K562 (cell line): ENCODE results near the gene TGFBR2.
"Not testable (repeated sequence)": the region's sequence is repeated elsewhere in the genome, so short reads cannot be mapped to it uniquely, and the experiment has no call there.

ENCODE experiments used
- ATF3 ChIP-seq, 2 experiments: fragments of 450-650 bp in 1 of 2; sonication (generic) in 1 of 2; formaldehyde crosslinking in 1 of 2; IDR thresholded peaks in 1 of 2; conservative IDR thresholded peaks in 1 of 2; 2 replicates each; pipeline versions ENCODE4 v1.6.1 to v1.8.1; 2016 to 2023; ENCODE audit warnings: mild to moderate bottlenecking in 2 of 2, moderate library complexity in 2 of 2, inconsistent platforms in 1 of 2, missing genetic modification reagents in 1 of 2
- DPF2 ChIP-seq: fragments of 450-650 bp; IDR thresholded peaks from 2 replicates; pipeline ENCODE4 v1.6.1; 2016
- FOS ChIP-seq: IDR thresholded peaks from 3 replicates; pipeline ENCODE4 v1.6.1; 2011; ENCODE audit not compliant: insufficient read length; ENCODE audit errors: extremely low read depth
- MAFF ChIP-seq: IDR thresholded peaks from 2 replicates; pipeline ENCODE4 v1.6.1; 2012; ENCODE audit warnings: low read length, improper control_type of control experiment
- SMARCB1 ChIP-seq: IDR thresholded peaks from 2 replicates; pipeline ENCODE4 v1.6.1; 2011; ENCODE audit warnings: improper control_type of control experiment, low read depth; ENCODE audit not compliant: insufficient read length
- ZBTB1 ChIP-seq: sonication (generic); formaldehyde crosslinking; IDR thresholded peaks from 2 replicates; pipeline ENCODE4 v1.8.1; 2023; ENCODE audit warnings: missing genetic modification reagents, low read depth, mild to moderate bottlenecking, borderline replicate concordance
- ZNF449 ChIP-seq: fragments of 250-450 bp; sonication (Bioruptor Pico); IDR thresholded peaks from 2 replicates; pipeline ENCODE4 v1.8.0; 2022; ENCODE audit warnings: moderate library complexity, mild to moderate bottlenecking, inconsistent platforms
- ZNF507 ChIP-seq: conservative IDR thresholded peaks from 2 replicates; pipeline ENCODE4 v1.6.1; 2017; ENCODE audit warnings: missing genetic modification characterization, missing compliant biosample characterization

DNA sequence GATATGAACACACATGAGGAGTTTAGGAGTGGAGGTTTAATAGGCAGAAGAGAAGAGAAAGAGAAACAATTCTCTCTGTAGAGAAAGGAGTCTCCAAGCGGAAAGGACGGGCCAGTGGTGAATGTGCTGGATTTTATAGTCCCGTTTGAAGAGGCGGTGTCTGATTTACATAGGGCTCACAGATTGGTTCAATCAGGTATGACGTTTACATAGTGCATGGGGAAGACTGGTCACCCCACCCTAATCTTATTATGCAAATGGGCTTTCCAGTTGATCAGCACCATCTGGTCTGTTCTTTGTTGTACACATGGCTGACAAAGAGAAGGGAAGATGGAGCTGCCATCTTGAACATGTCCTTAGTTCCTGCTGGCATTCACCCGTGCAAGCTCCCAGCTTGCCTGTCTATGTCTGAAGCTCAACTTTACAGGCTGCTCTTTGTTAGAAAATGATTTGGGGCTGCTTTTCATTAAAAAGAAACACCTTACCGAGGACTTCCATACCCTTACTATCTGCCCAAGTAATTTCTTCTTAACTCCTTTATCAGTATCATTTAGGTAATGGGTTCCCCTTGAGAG lies 63.0 kb downstream of the TGFBR2 start:
- TF ChIP-seq ZNF449; ZNF507 (tag); SMARCB1; DPF2; MAFF; FOS; ZBTB1; ATF3 (IDR thresholded peaks at IDR 0.05); ATF3 (CRISPR knock-in tag; conservative IDR thresholded peaks at IDR 0.05): not testable (repeated sequence)
